Measurements from ENCODE around the gene CRYBA2.

The CRYBA2 gene

DNA sequence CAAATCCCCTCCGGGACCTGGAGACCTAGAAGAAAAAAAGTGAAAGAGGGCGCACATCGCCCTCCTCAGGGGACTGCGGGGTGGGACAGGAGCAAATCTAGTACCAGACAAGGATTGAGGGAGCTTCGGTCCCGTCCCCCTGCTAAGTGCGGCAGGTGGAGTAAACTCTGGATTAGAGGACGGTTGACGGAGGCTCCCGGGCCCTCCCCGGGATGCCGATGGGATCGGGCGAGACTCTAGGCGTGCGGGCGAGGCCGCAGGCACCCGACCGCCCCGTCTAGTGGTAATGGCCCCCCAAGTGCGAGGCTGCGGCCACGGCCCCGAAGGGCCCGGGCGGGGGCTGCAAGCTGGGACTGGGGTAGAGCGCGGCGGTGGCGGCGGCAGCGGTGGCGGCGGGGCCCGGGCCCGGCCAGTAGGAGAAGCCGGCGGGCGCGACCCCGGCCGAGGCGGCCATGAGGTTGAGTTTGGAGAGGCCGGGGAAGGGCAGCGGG is 11.8 kb downstream of the CRYBA2 start:
- DNase-seq, result no peak

DNA sequence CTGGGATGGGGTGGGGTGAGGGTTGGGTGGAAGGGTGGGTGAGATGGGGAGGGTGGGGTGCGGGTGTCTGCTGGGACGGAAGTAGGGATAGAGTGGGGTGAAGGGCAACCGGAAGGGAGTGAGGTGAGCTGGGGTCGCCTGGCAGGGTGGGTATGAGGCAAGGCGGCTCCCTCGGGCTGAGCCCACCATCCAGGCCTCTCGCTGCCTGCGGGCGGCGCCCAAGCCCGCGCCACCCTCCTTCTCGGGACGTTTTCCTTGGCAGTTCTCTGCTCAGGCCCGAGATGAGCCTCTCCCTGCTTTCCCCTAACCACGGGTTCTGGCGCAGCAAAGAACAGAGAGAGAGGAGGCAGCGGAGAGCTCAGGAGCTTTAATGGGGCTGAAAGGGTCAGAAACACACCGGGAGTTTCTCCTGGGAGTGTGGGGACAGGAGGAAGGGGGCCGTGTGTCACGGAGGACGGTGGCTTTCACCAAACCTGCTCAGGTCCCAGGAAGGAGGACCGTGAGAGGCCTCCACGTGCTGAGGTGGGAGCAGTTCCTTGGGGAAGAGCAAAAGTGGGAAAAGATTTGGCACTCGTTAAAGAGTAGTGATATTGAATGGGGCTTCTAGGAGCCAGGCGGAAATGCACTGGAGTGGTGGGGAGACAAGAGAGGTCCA is 12.4 kb downstream of the CRYBA2 start:
- DNase-seq, result no peak

- DNase-seq, result peak; percentile 50 to 92
Observed at GRCh38 chr2:218979846-218980734, 13.1 kb downstream of the CRYBA2 start.

- no peak for DNase-seq
Observed at GRCh38 chr2:218975060-218975777, 18.0 kb downstream of the CRYBA2 start.

GRCh38 chr2:218970894-218971293 is 22.3 kb downstream of the CRYBA2 start:
- DNase-seq, result no peak

GRCh38 chr2:218964041-218964771 is 29.0 kb downstream of the CRYBA2 start:
- no peak for DNase-seq

DNA sequence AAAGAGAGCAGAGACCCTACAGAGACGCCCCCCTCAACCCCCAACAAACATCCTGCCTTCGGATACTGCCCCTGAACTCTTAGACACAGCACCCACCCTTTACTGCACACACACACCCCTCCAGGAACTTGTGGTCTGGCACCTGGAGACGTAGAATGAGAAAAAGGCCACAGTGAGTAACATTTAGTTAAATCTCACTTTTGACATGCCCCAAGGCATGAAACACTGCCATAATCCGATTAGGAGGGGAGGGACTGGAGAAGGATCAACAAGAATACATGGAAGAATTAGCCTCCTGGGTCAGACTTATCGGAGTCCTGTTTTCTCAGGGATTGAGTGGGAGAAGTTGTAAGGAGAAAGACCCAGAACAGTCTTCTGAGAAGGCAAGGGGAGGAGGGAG is 29.6 kb downstream of the CRYBA2 start:
- no peak for DNase-seq

- DNase-seq, result peak in 1 of 2 donors; percentile 31
Observed at GRCh38 chr2:218962859-218963492, 30.2 kb downstream of the CRYBA2 start.

DNA sequence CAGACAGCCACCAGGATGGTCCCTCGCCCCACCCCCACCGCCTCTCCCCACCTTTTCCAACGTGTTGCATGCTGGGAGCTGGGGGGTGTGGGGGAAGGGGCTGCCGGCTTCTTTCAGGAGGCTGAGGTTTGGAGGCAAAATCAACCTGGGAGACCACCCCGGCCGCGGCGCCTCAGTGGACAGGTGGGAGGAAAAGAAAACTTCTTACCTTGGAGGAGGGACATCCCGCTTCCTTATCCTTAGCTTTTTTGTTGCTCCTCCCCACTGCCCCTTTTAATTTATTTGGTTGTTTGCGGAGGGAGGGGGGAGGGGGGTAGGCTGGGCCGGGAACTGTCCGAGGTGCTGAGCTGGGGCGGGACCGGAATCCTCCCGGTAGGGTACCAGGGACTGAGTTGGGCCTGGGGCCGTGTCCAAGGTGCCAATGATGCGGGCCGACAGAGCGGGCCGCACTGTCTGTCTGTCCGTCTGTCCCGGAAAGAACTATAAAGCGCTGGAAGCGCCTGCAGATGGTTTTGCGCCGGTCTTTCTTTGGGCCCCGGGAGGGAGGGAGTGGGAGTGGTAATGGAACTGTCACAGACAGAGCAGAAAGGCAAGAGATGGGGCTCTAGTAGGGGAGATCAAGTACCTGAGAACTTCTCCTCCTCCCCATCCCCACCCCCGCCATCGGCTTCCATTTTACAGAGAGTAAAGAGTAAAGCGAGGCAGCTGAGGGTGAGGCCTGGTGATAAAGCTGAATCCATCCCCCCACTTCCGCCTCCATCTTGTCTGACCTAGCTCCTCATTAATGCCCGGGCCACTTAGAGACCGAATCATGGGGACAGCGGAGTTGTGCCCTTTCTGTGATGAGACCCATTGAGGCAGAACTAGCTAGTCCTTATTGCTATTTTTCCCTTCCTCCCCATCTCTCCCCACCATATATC is 31.3 kb downstream of the CRYBA2 start:
- DNase-seq, result no peak

GRCh38 chr2:218961229-218961628 is 32.0 kb downstream of the CRYBA2 start:
- DNase-seq, result no peak

GRCh38 chr2:218960309-218961165 is 32.7 kb downstream of the CRYBA2 start:
- no peak for DNase-seq

- no peak for DNase-seq
Observed at GRCh38 chr2:218959761-218960308, 33.4 kb downstream of the CRYBA2 start.

DNA sequence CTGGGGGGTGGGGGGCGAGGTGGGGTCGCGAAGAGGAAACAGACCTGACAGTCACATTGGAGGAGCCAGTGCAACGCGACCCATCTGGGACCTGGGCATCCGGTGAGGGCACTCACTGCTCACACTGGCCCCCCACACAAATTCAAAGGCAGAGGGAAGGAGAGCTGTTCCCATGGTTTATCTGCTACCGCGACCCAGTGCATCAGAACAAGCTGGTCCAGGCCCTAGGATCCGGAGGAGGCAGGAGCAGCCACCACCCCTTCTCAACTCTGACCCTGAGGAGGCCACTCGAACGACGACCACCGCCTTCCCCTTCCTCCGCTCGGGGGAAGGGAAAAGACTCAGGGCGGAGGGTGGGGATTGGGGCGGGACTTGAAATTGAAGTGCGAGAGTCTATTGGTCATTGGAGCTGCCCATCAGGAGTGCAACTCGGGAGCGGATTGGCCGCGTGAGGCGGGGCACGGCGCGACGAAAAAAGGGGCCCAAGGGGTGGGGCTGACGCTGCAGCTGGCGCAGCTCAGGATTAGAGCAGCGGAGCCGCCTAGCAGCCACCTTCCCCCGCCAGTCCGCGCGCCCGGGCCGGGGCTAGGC is 34.0 kb downstream of the CRYBA2 start, which contains the start of gene CDK5R2:
Gene CDK5R2 (plus strand): TSS at position 526 of the 591 bp plus-strand sequence. CDS start 155 bp downstream, outside the sequence.
- DNase-seq, result peak; percentile 30 to 71

DNA sequence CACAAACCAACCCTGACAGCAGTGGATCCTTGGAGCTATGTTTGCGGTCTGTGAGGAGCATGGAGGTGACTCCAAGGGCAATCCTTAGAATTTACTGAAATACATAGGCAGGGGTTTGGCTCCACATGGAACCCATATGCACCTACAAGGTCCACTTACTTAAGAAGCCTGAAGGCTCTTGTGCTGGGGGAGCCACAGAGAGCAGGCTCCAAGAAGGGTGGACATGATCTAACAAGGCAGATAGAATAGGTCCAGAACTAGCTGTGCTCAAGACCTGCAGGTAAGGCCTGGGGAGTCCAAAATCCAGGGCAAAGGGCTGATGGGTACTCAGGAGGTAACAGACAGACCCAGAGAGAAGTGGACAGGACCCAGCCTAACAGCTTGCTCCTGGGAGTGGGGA is 34.9 kb downstream of the CRYBA2 start:
- DNase-seq, result no peak

DNA sequence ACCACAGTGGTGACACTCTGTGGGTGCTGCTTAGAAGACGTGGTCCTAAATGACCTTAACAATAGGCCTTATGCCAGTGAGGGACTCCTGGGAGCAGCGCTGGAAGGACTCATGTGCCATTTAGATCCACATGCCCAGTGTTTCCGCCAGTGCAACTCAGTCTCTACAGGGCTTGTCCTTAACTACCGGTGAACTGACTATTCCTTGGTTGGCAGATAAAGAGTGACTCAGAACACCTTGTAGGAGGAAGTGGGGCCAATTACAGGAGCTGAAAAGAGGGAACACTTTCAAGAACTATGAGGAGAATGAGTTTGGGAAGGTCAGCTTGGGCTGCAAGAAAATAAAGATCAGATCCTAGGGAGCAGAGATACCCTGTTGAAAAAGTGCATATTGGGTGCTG is 35.6 kb downstream of the CRYBA2 start:
- no peak for DNase-seq

DNA sequence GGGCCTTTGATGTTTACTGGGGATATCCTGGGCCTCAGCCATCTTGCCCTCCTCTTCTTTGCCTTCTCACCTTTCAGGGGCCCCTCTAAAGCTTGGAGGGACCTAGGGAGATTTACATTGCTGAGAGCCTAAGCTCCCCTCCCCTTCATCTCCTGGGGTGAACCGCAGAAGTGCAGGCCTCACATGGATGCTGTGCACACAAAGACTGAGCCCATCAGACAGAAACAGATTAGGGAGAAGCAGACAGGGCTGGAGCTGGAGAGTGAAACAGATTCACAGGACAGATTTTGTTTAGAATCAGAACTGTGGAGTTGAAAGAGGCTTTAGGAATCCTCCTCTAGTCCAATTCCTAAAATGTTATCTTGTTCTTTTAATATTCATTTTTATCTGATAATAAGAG is 37.2 kb downstream of the CRYBA2 start:
- no peak for DNase-seq

DNA sequence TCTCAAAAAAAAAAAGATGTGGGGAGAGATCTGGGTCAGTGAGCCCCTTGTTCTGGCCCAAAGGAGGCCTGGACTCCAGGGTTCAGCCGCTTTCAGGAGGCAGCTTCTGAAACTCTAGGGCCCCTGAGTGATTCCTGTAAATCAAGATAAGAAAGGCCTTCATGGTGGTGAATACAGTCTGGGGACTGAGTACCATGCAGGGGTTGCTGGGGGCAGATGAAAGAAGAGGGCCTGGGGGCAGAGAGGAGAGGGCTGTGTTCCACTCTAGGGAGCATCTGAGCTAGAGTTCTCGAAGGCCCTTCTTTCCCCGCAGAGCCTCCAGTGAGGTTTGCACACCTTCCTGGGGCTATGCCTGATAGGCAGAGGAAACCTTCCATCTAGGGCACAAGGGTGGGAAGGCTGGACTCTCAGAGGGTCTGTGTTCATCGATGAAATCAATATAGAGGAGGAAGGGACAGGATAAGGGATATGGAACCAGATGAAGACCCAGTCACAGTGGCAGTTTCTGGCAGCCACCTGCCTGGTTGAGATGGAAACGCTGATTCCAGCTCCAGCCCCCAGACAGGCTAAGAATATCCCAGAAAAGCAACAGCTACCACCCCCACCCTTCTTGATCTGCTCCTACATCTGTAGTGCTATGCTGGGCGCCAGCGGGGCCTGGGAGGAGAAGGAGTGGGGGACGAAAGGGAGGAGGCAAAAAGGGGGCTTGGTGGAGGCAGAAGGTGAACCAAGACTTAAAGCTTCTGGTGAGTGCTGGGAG is 38.5 kb downstream of the CRYBA2 start:
- no peak for DNase-seq

DNA sequence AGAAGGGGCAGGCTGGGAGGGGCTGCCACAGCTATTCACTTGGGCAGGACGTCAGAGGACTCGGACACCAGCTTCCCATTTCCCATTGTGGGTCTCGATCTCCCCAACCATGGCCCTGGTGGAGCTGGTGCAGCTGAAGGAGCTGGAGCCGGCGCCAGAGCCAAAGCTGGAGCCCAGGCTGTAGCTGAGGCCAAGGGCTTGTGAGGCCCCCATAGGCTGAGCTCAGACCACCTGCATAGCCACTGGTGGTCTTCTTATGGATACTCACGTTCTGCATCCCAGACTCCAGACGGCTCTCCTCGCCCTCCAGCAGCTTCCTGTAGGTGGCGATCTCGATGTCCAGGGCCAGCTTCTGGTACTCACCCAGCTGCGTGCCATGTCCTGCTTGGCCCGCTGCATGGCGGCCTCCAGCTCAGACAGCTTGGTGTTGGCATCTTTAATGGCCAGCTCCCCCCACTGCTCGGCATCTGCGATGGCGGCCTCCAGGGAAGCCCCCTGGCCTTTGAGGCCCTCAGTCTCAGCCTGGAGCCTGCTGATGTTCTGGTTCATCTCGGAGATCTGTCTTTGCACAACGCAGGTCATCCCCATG is 39.8 kb downstream of the CRYBA2 start:
- no peak for DNase-seq

Data from inflammatory macrophage treated with lipopolysaccharide for 1 hour (primary cell).